Cardiac septum (tissue), 1 donor: ENCODE measurements around the gene CHD2. TPM values are rescaled to one million over a fixed set of nuclear protein-coding genes. Genes with fewer than 3 reads are reported as not detected.

Experiments
- DNase-seq: peaks from one replicate; pipeline ENCODE4 v3.0.0-alpha.2; 2020; ENCODE audit warnings: low spot score
- intact Hi-C: fragments of 100-400 bp; cut with DNase I; formaldehyde crosslinking; loops from one replicate; pipeline ENCODE4 v1.14.0; 2022
- microRNA-seq: library from miRNA; unstranded; fragments of <30 nt; microRNA quantifications from one replicate; pipeline ENCODE4 v1.2.0, GENCODE V29; 2020
- total RNA-seq: library from RNA; stranded (reverse); fragmentation: NEBNext Ultra II Directional; extraction: Animal tissue kit (Norgen Biotek cat#: 25700); gene quantifications from one replicate; pipeline ENCODE4 v1.2.1, GENCODE V29; 2021
- donor health status: DM: no; HTN: no; CAD: no.

CHD2 gene
- total RNA-seq, 1 donor from 2014 or later, result 59.5 TPM

DNA sequence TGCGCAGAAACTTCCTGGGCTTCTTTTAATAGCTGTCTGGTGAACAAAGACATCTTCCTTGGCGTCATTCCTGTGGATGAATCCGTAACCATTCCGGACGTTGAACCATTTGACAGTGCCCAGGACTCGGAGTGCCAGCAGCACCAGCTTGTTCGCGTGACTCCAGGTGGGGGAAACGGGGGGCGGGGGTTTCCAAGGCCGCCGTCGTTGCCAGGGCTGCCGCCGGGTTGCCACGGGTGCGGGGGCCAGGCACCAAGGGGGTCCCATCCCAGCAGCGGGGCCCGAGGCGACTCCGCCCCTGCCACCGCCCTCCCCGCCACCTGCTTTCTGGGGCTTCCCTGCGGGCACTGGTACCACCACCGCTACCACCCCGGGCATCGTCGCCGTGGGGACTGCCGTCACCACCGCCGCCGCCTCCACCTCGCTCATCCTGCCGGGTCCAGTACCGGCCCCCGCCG, 166.1 kb downstream of the CHD2 start:
- DNase-seq, result no peak
- intact Hi-C loops, result no loop called here

DNA sequence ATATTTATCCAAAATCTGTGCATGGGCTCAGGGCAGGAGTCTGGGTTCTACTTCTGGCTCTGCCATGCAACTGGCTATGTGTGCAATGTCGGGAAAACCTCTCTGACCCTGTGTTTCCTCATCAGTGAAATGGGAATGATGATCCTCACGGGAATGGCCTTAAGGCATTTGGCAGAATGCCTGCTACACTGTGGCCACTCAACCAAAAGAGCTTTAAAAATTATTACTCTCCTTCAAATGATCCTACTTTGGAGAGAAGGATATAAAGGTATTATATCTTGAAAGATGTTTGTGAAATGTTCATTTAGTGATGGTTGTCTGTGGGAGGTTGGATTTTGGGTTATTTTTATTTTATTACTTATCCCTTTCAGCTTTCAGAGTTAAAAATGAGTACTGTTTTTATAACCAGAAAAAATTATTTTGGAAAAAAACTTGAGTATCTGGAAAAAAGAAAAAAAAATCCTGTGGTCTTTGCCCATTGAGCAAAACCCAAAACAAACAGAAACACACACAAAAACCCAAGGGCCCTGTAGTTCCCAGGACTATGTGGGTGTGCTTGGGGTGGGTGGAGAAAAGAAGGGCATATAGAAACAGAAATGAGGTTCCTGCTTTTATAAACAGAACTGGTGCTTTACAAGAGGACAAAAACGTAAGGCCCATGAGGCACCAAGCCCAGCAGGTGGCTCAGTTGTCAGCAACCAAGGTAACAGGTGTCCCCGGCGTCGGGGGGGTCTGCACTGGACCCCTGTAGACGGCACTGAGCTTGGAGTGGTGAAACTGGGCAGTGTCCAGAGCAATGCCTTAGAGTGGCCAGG, 166.9 kb downstream of the CHD2 start:
- DNase-seq, result no peak
- intact Hi-C loops, result no loop called here

- intact Hi-C loops, result no loop called here
- DNase-seq, result no peak
Measured at GRCh38 chr15:93067649-93068085, 167.5 kb downstream of the CHD2 start.

- DNase-seq, result no peak
- intact Hi-C loops, result no loop called here
Measured at GRCh38 chr15:93068581-93069199, 168.6 kb downstream of the CHD2 start.

GRCh38 chr15:93070132-93070531, 170.0 kb downstream of the CHD2 start:
- intact Hi-C loops, result loop anchor here (5.0 kb wide), 1 partner anchor 417 kb away; no protein-coding TSS in a partner anchor
- DNase-seq, result no peak

GRCh38 chr15:93070551-93071296, 170.6 kb downstream of the CHD2 start:
- no peak for DNase-seq
- intact Hi-C loops, result loop anchor here (5.0 kb wide), 1 partner anchor 417 kb away; no protein-coding TSS in a partner anchor

GRCh38 chr15:93071469-93071936, 171.4 kb downstream of the CHD2 start:
- DNase-seq, result no peak
- intact Hi-C loops, result loop anchor here (5.0 kb wide), 1 partner anchor 416 kb away; no protein-coding TSS in a partner anchor

DNA sequence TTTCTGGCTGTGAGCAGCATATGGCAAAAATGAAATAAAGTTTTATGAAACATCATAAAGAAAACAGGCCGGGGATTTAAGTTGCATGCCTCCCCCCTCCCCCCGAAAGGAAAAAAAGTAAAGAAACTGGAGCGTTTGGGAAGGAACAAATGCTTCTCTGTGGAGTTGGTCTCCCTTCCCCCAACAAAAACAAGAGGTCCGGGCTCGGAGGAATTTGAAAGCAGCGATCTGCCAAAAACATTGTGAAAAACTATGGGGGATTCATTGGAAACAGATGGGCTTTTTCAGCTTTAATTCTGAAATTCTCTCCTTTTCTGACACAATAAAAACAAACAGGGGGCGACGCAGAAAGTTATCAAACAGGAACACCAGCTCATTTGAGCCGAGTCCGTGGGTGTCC, 171.9 kb downstream of the CHD2 start:
- no peak for DNase-seq
- intact Hi-C loops, result loop anchor here (5.0 kb wide), 1 partner anchor 415 kb away; no protein-coding TSS in a partner anchor

GRCh38 chr15:93072411-93073394, 172.6 kb downstream of the CHD2 start:
- peak; percentile 85 for DNase-seq
- intact Hi-C loops, result loop anchor here (5.0 kb wide), 1 partner anchor 415 kb away; no protein-coding TSS in a partner anchor

GRCh38 chr15:93073465-93073952, 173.4 kb downstream of the CHD2 start:
- DNase-seq, result no peak
- intact Hi-C loops, result loop anchor here (5.0 kb wide), 1 partner anchor 414 kb away; no protein-coding TSS in a partner anchor

DNA sequence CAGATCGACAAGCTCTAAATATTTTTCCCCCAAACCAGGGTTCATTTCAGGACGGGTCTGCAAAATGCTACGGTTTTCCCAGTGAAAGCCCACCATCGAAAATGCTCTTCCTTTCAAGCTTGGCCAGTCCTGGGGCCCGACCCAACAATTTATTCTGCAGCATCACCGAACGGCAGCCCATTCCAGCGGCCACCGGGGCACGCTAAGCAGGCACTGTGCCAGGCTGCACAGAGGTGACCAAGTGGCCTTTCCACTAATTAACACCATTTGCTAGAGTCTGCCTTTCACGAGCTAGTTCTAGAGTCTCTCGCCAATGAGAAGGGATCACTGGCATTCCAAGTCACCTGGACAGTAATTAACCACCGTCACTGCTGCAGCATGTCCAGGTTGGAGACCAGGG, 174.5 kb downstream of the CHD2 start:
- DNase-seq, result no peak
- intact Hi-C loops, result loop anchor here (5.0 kb wide), 1 partner anchor 413 kb away; no protein-coding TSS in a partner anchor

DNA sequence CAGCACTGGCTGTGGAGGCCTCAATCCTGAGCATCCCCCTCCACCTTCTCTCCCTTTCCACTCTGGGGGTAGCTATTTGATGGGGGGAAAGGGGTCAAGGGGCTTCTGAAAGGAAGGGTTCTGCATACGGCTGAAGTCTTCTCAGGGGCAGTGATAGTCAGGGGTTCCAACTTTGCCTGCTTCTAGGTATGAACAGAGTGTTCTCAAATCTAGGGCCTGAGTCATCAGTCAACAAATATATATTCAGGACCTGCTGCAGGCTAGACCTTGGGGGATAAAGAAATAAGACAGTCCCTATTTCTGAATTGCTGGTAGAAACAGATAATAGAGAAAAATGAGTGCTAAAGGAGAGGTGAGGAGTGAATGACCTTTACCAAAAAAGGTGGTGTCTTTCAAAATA, 176.1 kb downstream of the CHD2 start:
- intact Hi-C loops, result no loop called here

DNA sequence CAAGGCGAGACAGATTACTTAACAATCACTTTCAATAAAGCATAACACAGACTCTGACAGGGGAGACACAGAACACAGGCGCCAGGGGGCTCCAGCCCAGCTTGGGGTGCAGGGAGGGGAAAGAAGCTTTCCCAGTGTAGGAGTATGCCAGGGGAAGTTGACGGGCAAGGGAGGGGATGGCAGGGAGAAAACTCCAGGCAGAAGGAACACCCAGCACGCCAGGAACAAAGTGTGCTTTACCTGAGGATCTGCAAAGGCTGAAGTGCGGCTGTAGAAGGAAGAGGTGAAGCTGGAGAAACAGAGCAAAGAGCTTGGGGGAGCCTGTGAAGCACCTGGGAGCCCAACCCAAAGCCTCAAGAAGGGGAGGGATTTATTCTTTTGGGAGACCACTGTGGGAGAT, 176.8 kb downstream of the CHD2 start:
- intact Hi-C loops, result no loop called here
- no peak for DNase-seq

More for the DNA sequence above, 176.1 kb downstream of the CHD2 start:
- DNase-seq, result no peak

Small RNA genes within 50 kb of the gene (microRNA-seq; reads per million reads assigned to microRNA genes)
- not detected for gene MIR3175

Other genes starting within 250 kb of the CHD2 start
- gene FAM174B, start 244.5 kb upstream of the CHD2 start, total RNA-seq, result 6.5 TPM
- 16.5 TPM for gene RGMA, start 188.9 kb downstream of the CHD2 start, total RNA-seq